ENCODE measurements around the gene LRMDA.

The LRMDA gene

GRCh38 chr10:76197293-76197692 is 765.9 kb downstream of the LRMDA start:
- H3K4me3 ChIP-seq (ENCODE audit: low read depth, low read length): no peak overlapping the region
- no peak for DNase-seq (ENCODE audit: low read depth)
- TF ChIP-seq CTCF (IDR thresholded peaks at IDR 0.05; ENCODE audit: insufficient read depth, low read depth, low read length, missing control alignments): no peak

GRCh38 chr10:76198287-76199035 is 767.0 kb downstream of the LRMDA start:
- DNase-seq (ENCODE audit: low read depth): no peak
- no peak for TF ChIP-seq CTCF (IDR thresholded peaks at IDR 0.05; ENCODE audit: insufficient read depth, low read depth, low read length, missing control alignments)
- no peak overlapping the region for H3K4me3 ChIP-seq (ENCODE audit: low read depth, low read length)

- DNase-seq (ENCODE audit: low read depth): no peak
- TF ChIP-seq CTCF (IDR thresholded peaks at IDR 0.05; ENCODE audit: insufficient read depth, low read depth, low read length, missing control alignments): no peak
These were observed 770.5 kb downstream of the LRMDA start for GRCh38 chr10:76201962-76202361.

GRCh38 chr10:76202777-76203176 is 771.4 kb downstream of the LRMDA start:
- DNase-seq (ENCODE audit: low read depth): no peak
- no peak for TF ChIP-seq CTCF (IDR thresholded peaks at IDR 0.05; ENCODE audit: insufficient read depth, low read depth, low read length, missing control alignments)
- H3K4me3 ChIP-seq (ENCODE audit: low read depth, low read length): no peak overlapping the region

More at GRCh38 chr10:76201962-76202361, 770.5 kb downstream of the LRMDA start:
- no peak overlapping the region for H3K4me3 ChIP-seq (ENCODE audit: low read depth, low read length)

- TF ChIP-seq CTCF (IDR thresholded peaks at IDR 0.05; ENCODE audit: insufficient read depth, low read depth, low read length, missing control alignments): no peak
- H3K4me3 ChIP-seq (ENCODE audit: low read depth, low read length): no peak overlapping the region
- no peak for DNase-seq (ENCODE audit: low read depth)
These were observed 773.9 kb downstream of the LRMDA start for GRCh38 chr10:76205361-76205760.

GRCh38 chr10:76206797-76207352 is 775.5 kb downstream of the LRMDA start:
- no peak for TF ChIP-seq CTCF (IDR thresholded peaks at IDR 0.05; ENCODE audit: insufficient read depth, low read depth, low read length, missing control alignments)

More at GRCh38 chr10:76206797-76207352, 775.5 kb downstream of the LRMDA start:
- DNase-seq (ENCODE audit: low read depth): no peak
- H3K4me3 ChIP-seq (ENCODE audit: low read depth, low read length): no peak overlapping the region
